ENCODE results near the gene FSHR.

Gene FSHR

DNA sequence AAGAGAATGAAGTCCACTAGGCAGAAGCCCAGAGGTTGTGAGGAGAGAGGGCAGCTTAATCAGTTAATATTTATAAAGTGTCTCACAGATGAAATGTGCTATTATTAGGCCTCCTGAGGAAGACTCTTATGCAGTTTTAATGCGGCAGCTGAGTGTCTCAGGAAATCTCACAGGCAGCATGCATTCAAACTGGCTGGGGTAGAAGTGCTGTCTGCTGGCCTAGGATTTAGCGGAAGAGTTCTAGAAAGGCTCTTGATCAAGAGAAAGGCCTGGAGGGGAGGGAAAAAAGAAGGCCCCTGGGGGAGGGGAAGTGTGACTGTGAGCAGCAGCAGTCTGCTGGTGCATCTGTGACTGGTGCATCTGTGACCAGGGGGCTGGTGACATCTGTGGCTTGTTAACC lies 133.0 kb downstream of the FSHR start:
- no peak overlapping the region for H3K9ac ChIP-seq (ENCODE audit: low read length in 5 of 5)
- no peaks in the 10 kb centered on the region for H3K27me3 ChIP-seq (ENCODE audit: control insufficient read depth in 5 of 5, insufficient read depth in 4 of 5, low read length in 5 of 5)
- peaks cover 0 to 7% (median 0%) of the 10 kb centered on the region in 5 donors for H3K4me1 ChIP-seq (ENCODE audit: control insufficient read depth in 5 of 5, insufficient read depth in 5 of 5, low read length in 5 of 5)
- no peak overlapping the region for H3K27ac ChIP-seq (ENCODE audit: low read depth, low read length)
- no peak overlapping the region for H3K4me3 ChIP-seq (ENCODE audit: low read depth in 1 of 5, low read length in 5 of 5)
- H3K9me3 ChIP-seq (ENCODE audit: control insufficient read depth in 5 of 5, low read length in 5 of 5) = no peaks in the 10 kb centered on the region
- H3K36me3 ChIP-seq (ENCODE audit: control insufficient read depth in 5 of 5, insufficient read depth in 5 of 5, low read length in 5 of 5) = no peaks in the 10 kb centered on the region

DNA sequence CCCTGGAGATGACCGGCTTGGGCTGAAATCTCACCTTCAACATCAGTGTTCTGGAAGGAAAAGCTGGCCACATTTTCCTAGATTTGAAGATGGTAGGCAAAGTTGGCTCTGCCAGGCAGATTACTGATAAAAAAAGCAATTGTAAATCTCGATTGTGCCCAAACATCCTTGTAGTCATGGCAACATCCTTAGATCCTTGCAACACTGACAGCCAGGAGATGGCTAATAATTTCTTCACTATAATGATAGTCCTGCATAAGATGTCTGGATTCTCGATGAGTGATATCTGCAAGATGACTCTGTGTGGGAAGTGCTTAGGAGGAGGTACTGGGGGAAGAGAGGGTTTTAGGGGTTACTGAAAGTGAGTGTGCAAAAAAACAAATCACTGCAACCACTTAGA lies 149.1 kb downstream of the FSHR start:
- H3K27ac ChIP-seq (ENCODE audit: low read depth, low read length) = no peak overlapping the region
- peaks cover 0 to 32% (median 10%) of the 10 kb centered on the region in 5 donors for H3K4me1 ChIP-seq (ENCODE audit: control insufficient read depth in 5 of 5, insufficient read depth in 5 of 5, low read length in 5 of 5)
- H3K36me3 ChIP-seq (ENCODE audit: control insufficient read depth in 5 of 5, insufficient read depth in 5 of 5, low read length in 5 of 5) = no peaks in the 10 kb centered on the region

DNA sequence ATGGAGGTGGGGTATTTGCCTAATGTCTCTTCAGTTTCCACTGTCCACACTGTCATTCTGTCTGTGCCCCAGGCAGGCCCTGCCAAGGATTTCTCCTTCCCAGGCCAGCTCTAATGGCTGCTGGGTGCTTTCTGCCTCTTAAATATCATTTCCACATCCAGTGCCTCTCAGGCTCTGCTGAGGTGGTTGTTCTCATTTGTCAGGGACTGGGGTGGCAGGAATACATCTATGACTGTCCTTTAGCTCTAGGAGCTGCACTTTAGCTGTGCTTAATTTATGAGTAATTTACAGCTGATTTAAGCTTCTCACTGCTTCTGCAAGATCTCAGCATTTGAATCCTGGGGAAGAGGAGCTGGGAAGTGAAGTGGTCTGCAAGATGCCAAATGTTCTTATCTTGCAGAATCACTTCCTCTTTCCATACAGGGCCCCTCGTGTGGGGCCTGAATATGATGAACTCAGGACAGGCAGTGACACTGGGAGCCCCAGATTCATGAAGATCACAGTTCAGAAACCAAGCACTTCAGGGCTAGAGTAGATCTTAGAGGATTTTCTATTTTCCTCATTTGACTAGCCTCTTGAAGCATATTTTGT lies 150.2 kb downstream of the FSHR start:
- Histone ChIP-seq H3K27me3 (ENCODE audit: control insufficient read depth in 5 of 5, insufficient read depth in 4 of 5, low read length in 5 of 5) (no peaks in the 10 kb centered on the region), H3K36me3 (ENCODE audit: control insufficient read depth in 5 of 5, insufficient read depth in 5 of 5, low read length in 5 of 5) (no peaks in the 10 kb centered on the region), H3K27ac (ENCODE audit: low read depth, low read length) (no peak overlapping the region), H3K4me3 (ENCODE audit: low read depth in 1 of 5, low read length in 5 of 5) (no peak overlapping the region), H3K9me3 (ENCODE audit: control insufficient read depth in 5 of 5, low read length in 5 of 5) (no peaks in the 10 kb centered on the region), H3K9ac (ENCODE audit: low read length in 5 of 5) (no peak overlapping the region), H3K4me1 (ENCODE audit: control insufficient read depth in 5 of 5, insufficient read depth in 5 of 5, low read length in 5 of 5) (peaks cover 0 to 37% (median 11%) of the 10 kb centered on the region in 5 donors)

More for the DNA sequence above, 149.1 kb downstream of the FSHR start:
- no peak overlapping the region for H3K9ac ChIP-seq (ENCODE audit: low read length in 5 of 5)
- H3K9me3 ChIP-seq (ENCODE audit: control insufficient read depth in 5 of 5, low read length in 5 of 5) = no peaks in the 10 kb centered on the region
- no peaks in the 10 kb centered on the region for H3K27me3 ChIP-seq (ENCODE audit: control insufficient read depth in 5 of 5, insufficient read depth in 4 of 5, low read length in 5 of 5)
- no peak overlapping the region for H3K4me3 ChIP-seq (ENCODE audit: low read depth in 1 of 5, low read length in 5 of 5)

DNA sequence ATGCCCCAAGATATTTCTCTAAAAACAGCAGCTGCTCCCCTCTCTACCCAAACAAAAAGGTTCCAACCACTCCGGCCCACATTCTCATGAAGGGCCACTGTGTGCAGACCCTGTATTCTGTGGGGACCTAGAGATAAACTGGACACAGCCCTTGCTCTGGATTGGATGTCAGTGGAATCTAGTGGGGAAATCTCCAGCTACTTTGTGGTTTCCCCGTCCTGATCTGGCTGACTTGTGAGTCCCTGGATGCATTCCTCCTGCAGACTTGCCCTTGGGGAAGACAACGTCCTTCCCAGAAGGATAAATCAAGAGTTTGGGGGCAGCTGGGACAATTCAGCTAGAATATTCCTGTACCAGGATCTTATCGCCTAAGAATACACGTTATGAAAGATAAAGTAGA lies 151.1 kb downstream of the FSHR start:
- H3K9me3 ChIP-seq (ENCODE audit: control insufficient read depth in 5 of 5, low read length in 5 of 5) = no peaks in the 10 kb centered on the region
- H3K27me3 ChIP-seq (ENCODE audit: control insufficient read depth in 5 of 5, insufficient read depth in 4 of 5, low read length in 5 of 5) = no peaks in the 10 kb centered on the region
- H3K36me3 ChIP-seq (ENCODE audit: control insufficient read depth in 5 of 5, insufficient read depth in 5 of 5, low read length in 5 of 5) = no peaks in the 10 kb centered on the region
- H3K27ac ChIP-seq (ENCODE audit: low read depth, low read length) = no peak overlapping the region
- H3K9ac ChIP-seq (ENCODE audit: low read length in 5 of 5) = no peak overlapping the region
- H3K4me3 ChIP-seq (ENCODE audit: low read depth in 1 of 5, low read length in 5 of 5) = no peak overlapping the region
- H3K4me1 ChIP-seq (ENCODE audit: control insufficient read depth in 5 of 5, insufficient read depth in 5 of 5, low read length in 5 of 5) = peaks cover 0 to 37% (median 11%) of the 10 kb centered on the region in 5 donors

DNA sequence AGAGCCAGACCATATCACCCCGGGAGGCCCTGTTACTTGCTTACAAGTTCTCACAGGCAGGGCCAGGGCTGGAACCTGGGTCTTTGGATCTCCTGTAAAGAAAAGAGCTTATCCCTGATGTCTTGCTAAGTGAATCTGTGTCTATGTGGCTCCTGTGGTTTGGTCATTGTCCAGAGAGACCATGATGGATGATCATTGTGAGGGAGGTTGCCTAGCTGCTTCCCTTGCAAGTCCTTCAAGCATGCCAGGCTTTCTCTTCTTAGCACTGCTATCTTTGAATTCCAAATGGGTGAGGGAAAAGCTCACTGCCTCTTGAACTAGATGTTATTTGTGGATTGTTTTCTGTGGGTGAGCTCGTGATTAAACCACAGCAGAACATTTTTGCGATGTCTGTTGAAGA lies 151.6 kb downstream of the FSHR start:
- no peak overlapping the region for H3K9ac ChIP-seq (ENCODE audit: low read length in 5 of 5)
- no peak overlapping the region for H3K4me3 ChIP-seq (ENCODE audit: low read depth in 1 of 5, low read length in 5 of 5)
- H3K27ac ChIP-seq (ENCODE audit: low read depth, low read length) = no peak overlapping the region
- H3K4me1 ChIP-seq (ENCODE audit: control insufficient read depth in 5 of 5, insufficient read depth in 5 of 5, low read length in 5 of 5) = peaks cover 0 to 37% (median 11%) of the 10 kb centered on the region in 5 donors
- no peaks in the 10 kb centered on the region for H3K36me3 ChIP-seq (ENCODE audit: control insufficient read depth in 5 of 5, insufficient read depth in 5 of 5, low read length in 5 of 5)
- H3K27me3 ChIP-seq (ENCODE audit: control insufficient read depth in 5 of 5, insufficient read depth in 4 of 5, low read length in 5 of 5) = no peaks in the 10 kb centered on the region
- H3K9me3 ChIP-seq (ENCODE audit: control insufficient read depth in 5 of 5, low read length in 5 of 5) = no peaks in the 10 kb centered on the region

DNA sequence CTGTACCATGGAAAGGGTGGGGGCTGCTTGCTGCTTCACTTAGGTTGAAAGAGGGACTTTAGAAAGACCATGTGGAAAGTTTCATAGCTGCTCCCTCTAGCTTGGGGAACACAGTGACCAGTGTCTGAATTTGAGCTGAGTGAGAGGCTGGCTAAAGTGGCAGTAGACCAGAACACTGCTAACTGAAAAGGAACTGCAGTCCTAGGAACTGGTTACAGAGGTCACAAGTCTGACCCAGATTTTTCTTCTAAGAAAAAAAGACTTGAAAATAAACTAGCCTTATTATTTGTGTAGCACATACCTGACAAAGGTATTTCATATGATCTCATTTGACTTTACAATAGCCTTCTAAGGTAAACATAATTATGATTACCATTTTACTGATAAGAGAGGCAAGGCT lies 153.6 kb downstream of the FSHR start:
- Histone ChIP-seq H3K4me1 (ENCODE audit: control insufficient read depth in 5 of 5, insufficient read depth in 5 of 5, low read length in 5 of 5) (peaks cover 0 to 37% (median 11%) of the 10 kb centered on the region in 5 donors), H3K36me3 (ENCODE audit: control insufficient read depth in 5 of 5, insufficient read depth in 5 of 5, low read length in 5 of 5) (no peaks in the 10 kb centered on the region), H3K9ac (ENCODE audit: low read length in 5 of 5) (no peak overlapping the region), H3K4me3 (ENCODE audit: low read depth in 1 of 5, low read length in 5 of 5) (no peak overlapping the region), H3K27ac (ENCODE audit: low read depth, low read length) (no peak overlapping the region), H3K27me3 (ENCODE audit: control insufficient read depth in 5 of 5, insufficient read depth in 4 of 5, low read length in 5 of 5) (no peaks in the 10 kb centered on the region), H3K9me3 (ENCODE audit: control insufficient read depth in 5 of 5, low read length in 5 of 5) (no peaks in the 10 kb centered on the region)

- Histone ChIP-seq H3K4me3 (ENCODE audit: low read depth in 1 of 5, low read length in 5 of 5) (no peak overlapping the region), H3K9ac (ENCODE audit: low read length in 5 of 5) (no peak overlapping the region), H3K9me3 (ENCODE audit: control insufficient read depth in 5 of 5, low read length in 5 of 5) (no peaks in the 10 kb centered on the region), H3K36me3 (ENCODE audit: control insufficient read depth in 5 of 5, insufficient read depth in 5 of 5, low read length in 5 of 5) (no peaks in the 10 kb centered on the region), H3K27me3 (ENCODE audit: control insufficient read depth in 5 of 5, insufficient read depth in 4 of 5, low read length in 5 of 5) (no peaks in the 10 kb centered on the region), H3K4me1 (ENCODE audit: control insufficient read depth in 5 of 5, insufficient read depth in 5 of 5, low read length in 5 of 5) (peaks cover 0 to 32% (median 5%) of the 10 kb centered on the region in 5 donors), H3K27ac (ENCODE audit: low read depth, low read length) (no peak overlapping the region)
These were observed 155.9 kb downstream of the FSHR start for GRCh38 chr2:48998449-48998848.

DNA sequence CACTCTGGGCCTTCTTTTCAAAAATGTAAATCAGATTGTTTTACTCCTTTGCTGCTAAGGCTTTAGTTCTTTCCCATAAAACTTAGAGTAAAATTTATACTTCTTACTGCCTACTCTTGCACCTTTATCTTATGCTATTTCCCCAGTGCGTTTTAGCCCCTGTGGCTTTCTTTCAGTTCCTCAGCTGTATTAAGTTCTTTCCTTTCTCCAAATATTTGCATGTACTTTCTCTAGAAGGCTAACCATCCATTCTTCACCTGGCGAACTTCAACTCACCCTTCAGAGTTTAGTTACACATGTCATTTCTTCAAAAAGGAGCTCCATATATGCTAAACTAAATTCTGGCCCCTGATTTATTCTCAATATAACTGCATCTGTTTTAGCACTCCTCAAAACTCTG lies 160.7 kb downstream of the FSHR start:
- Histone ChIP-seq H3K9ac (ENCODE audit: low read length in 5 of 5) (no peak overlapping the region), H3K4me1 (ENCODE audit: control insufficient read depth in 5 of 5, insufficient read depth in 5 of 5, low read length in 5 of 5) (no peaks in the 10 kb centered on the region), H3K27ac (ENCODE audit: low read depth, low read length) (no peak overlapping the region), H3K9me3 (ENCODE audit: control insufficient read depth in 5 of 5, low read length in 5 of 5) (no peaks in the 10 kb centered on the region), H3K4me3 (ENCODE audit: low read depth in 1 of 5, low read length in 5 of 5) (no peak overlapping the region), H3K27me3 (ENCODE audit: control insufficient read depth in 5 of 5, insufficient read depth in 4 of 5, low read length in 5 of 5) (no peaks in the 10 kb centered on the region), H3K36me3 (ENCODE audit: control insufficient read depth in 5 of 5, insufficient read depth in 5 of 5, low read length in 5 of 5) (no peaks in the 10 kb centered on the region)

- no peak overlapping the region for H3K4me3 ChIP-seq (ENCODE audit: low read depth in 1 of 5, low read length in 5 of 5)
- no peaks in the 10 kb centered on the region for H3K4me1 ChIP-seq (ENCODE audit: control insufficient read depth in 5 of 5, insufficient read depth in 5 of 5, low read length in 5 of 5)
- no peak overlapping the region for H3K9ac ChIP-seq (ENCODE audit: low read length in 5 of 5)
- no peaks in the 10 kb centered on the region for H3K27me3 ChIP-seq (ENCODE audit: control insufficient read depth in 5 of 5, insufficient read depth in 4 of 5, low read length in 5 of 5)
- no peaks in the 10 kb centered on the region for H3K9me3 ChIP-seq (ENCODE audit: control insufficient read depth in 5 of 5, low read length in 5 of 5)
- no peaks in the 10 kb centered on the region for H3K36me3 ChIP-seq (ENCODE audit: control insufficient read depth in 5 of 5, insufficient read depth in 5 of 5, low read length in 5 of 5)
- H3K27ac ChIP-seq (ENCODE audit: low read depth, low read length) = no peak overlapping the region
These were observed 162.7 kb downstream of the FSHR start for GRCh38 chr2:48991415-48992131.

GRCh38 chr2:48984922-48985321 lies 169.4 kb downstream of the FSHR start:
- Histone ChIP-seq H3K27me3 (ENCODE audit: control insufficient read depth in 5 of 5, insufficient read depth in 4 of 5, low read length in 5 of 5) (no peaks in the 10 kb centered on the region), H3K27ac (ENCODE audit: low read depth, low read length) (no peak overlapping the region), H3K9me3 (ENCODE audit: control insufficient read depth in 5 of 5, low read length in 5 of 5) (no peaks in the 10 kb centered on the region), H3K4me1 (ENCODE audit: control insufficient read depth in 5 of 5, insufficient read depth in 5 of 5, low read length in 5 of 5) (no peaks in the 10 kb centered on the region), H3K36me3 (ENCODE audit: control insufficient read depth in 5 of 5, insufficient read depth in 5 of 5, low read length in 5 of 5) (no peaks in the 10 kb centered on the region), H3K4me3 (ENCODE audit: low read depth in 1 of 5, low read length in 5 of 5) (no peak overlapping the region), H3K9ac (ENCODE audit: low read length in 5 of 5) (no peak overlapping the region)
